Measurements from ENCODE around the gene THY1. TPM values are rescaled to one million over a fixed set of nuclear protein-coding genes. Genes with fewer than 3 reads are reported as not detected.

The THY1 gene
- total and polyA plus RNA-seq, 2 of the 8 experiments (the other 6 are each of a cell fraction or from before 2014, with no cell fraction given) = 286 to 2,479 TPM

DNA sequence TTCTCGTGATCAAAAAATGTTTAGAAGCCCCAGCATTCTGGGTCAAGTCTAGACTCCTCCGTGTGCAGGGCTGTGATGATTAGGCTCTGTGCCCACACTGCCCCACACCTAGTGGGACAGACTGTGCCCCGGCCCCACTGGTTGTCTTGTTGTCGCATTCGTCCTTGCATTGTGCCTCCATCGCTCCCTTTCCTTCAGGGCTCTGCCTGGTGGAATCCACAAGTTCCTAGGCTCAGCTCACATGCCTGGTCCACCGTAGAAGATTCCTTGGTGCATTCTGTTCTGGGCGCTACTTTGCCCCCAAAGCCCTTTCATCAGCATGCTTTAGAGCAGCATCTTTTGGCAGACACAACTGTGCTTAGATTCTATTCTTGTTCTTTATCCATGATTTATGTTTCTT lies 23.5 kb upstream of the THY1 start:
- Histone ChIP-seq H2BK5ac (ENCODE audit: low read depth, low read length) (no peak overlapping the region), H2BK12ac (ENCODE audit: low read depth, low read length) (no peak overlapping the region), H3K4me3 (ENCODE audit: extremely low read depth in 1 of 4, insufficient read depth in 2 of 4, low read depth in 3 of 4, low read length in 4 of 4) (no peak overlapping the region), H4K8ac (ENCODE audit: extremely low read depth, insufficient read depth, low read length) (no peak overlapping the region), H3K36me3 (ENCODE audit: control insufficient read depth in 2 of 4, insufficient read depth in 4 of 4, low read length in 3 of 4) (no peaks in the 10 kb centered on the region), H3K79me1 (ENCODE audit: low read depth, low read length) (no peaks in the 10 kb centered on the region), H2BK120ac (replicated peaks; ENCODE audit: low read depth, low read length) (no peak overlapping the region), H3K23ac (ENCODE audit: insufficient read length) (no peak overlapping the region), H3K4me2 (ENCODE audit: insufficient read depth in 1 of 2, low read depth in 2 of 2, low read length in 2 of 2) (no peak overlapping the region), H3K23me2 (ENCODE audit: low read depth, low read length) (no peaks in the 10 kb centered on the region), H3K14ac (ENCODE audit: insufficient read length) (no peak overlapping the region), H3K56ac (replicated peaks; ENCODE audit: insufficient read length, low read depth, low read length) (no peak overlapping the region), H4K20me1 (replicated peaks in 1 of 2; ENCODE audit: control insufficient read depth in 1 of 2, insufficient read depth in 2 of 2, low read length in 2 of 2) (no peaks in the 10 kb centered on the region), H3K4ac (replicated peaks; ENCODE audit: insufficient read length, low read depth, low read length) (no peak overlapping the region), H4K5ac (ENCODE audit: insufficient read length, low read depth, low read length) (no peak overlapping the region), H2AK5ac (ENCODE audit: low read depth, low read length) (no peak overlapping the region), H3K79me2 (ENCODE audit: control insufficient read depth in 1 of 2, insufficient read depth in 2 of 2, low read length in 2 of 2) (no peaks in the 10 kb centered on the region), H4K91ac (replicated peaks; ENCODE audit: insufficient read length, low read length) (no peak overlapping the region), H2BK20ac (ENCODE audit: low read length) (no peak overlapping the region), H2BK15ac (ENCODE audit: low read length) (no peak overlapping the region), H3K9ac (replicated peaks in 1 of 4; ENCODE audit: extremely low read depth in 1 of 4, low read depth in 3 of 4, low read length in 3 of 4) (no peak overlapping the region), H2AFZ (ENCODE audit: low read length) (no peak overlapping the region), H3K27me3 (replicated peaks in 1 of 4; ENCODE audit: control insufficient read depth in 3 of 4, extremely low read depth in 1 of 4, insufficient read depth in 3 of 4, low read length in 3 of 4) (0 out of 7 replicates have a peak, but pooled peaks cover 0 to 3% (median under 1%) of the 10 kb centered on the region in 4 experiments), H3K18ac (ENCODE audit: extremely low read depth, low read length) (no peak overlapping the region), H3K27ac (ENCODE audit: low read depth, low read length) (no peak overlapping the region), H3K4me1 (replicated peaks in 1 of 4; ENCODE audit: control insufficient read depth in 3 of 4, insufficient read depth in 4 of 4, low read length in 3 of 4) (0 out of 7 replicates have a peak, but pooled peaks cover 0 to 3% (median 1%) of the 10 kb centered on the region in 4 experiments), H3K9me3 (ENCODE audit: insufficient read depth in 2 of 2, low read depth in 1 of 2, low read length in 1 of 2) (no peaks in the 10 kb centered on the region)
- DNase-seq (ENCODE audit: low read depth in 1 of 2, low spot score in 2 of 2) (no peak), FAIRE-seq (no peak)
- ChIA-PET POLR2A (ENCODE audit: partially characterized antibody) (interaction anchor here (1.3 kb wide), 1 partner anchor 220 kb away, joined by 3 read pairs; no protein-coding TSS in a partner anchor), CTCF (ENCODE audit: partially characterized antibody) (interaction anchor here (0.7 to 3.6 kb wide), 8 partner anchors 7 to 90 kb away, joined by 3 to 12 read pairs (median 4); no protein-coding TSS in a partner anchor)
- 88% methylated on average over 8 of the region's 8 CpGs; no CpG with 5 or more reads in 1 of the 2 experiments for WGBS, 2 experiments (ENCODE audit: extremely low coverage in 1 of 2, insufficient coverage in 1 of 2, insufficient read length in 1 of 2, insufficient replicate concordance in 2 of 2, low coverage in 1 of 2, low lambda C conversion rate in 2 of 2, missing lambda C conversion rate in 1 of 2)
- TF ChIP-seq EGR1 (IDR thresholded peaks at IDR 0.05; ENCODE audit: borderline replicate concordance, low read depth, low read length) (no peak), NRF1 (IDR thresholded peaks at IDR 0.05; ENCODE audit: low read depth, low read length) (no peak), CBX8 (IDR thresholded peaks at IDR 0.05; ENCODE audit: borderline replicate concordance, low read depth, low read length) (no peak), ASH2L (IDR thresholded peaks at IDR 0.05; ENCODE audit: low read length) (no peak), JUND (IDR thresholded peaks at IDR 0.05; ENCODE audit: low read length) (no peak), BCL11A (IDR thresholded peaks at IDR 0.05; ENCODE audit: low read depth in 2 of 2, low read length in 2 of 2) (no peak), MAFK (IDR thresholded peaks at IDR 0.05; ENCODE audit: low read depth, low read length) (no peak), KDM1A (IDR thresholded peaks at IDR 0.05; ENCODE audit: borderline replicate concordance, low read length) (no peak), SP2 (IDR thresholded peaks at IDR 0.05; ENCODE audit: low read length) (no peak), RAD21 (IDR thresholded peaks at IDR 0.05 in 1 of 2, conservative IDR thresholded peaks at IDR 0.05 in 1 of 2; ENCODE audit: low read depth in 2 of 2, low read length in 2 of 2) (no peak), GTF2F1 (IDR thresholded peaks at IDR 0.05; ENCODE audit: borderline replicate concordance, low read depth, low read length) (no peak), PHF8 (conservative IDR thresholded peaks at IDR 0.05; ENCODE audit: low read depth, low read length) (no peak), NANOG (IDR thresholded peaks at IDR 0.05; ENCODE audit: insufficient read depth, low read depth, low read length, poor library complexity, severe bottlenecking) (no peak), ZNF274 (IDR thresholded peaks at IDR 0.05; ENCODE audit: borderline replicate concordance, extremely low read depth, low read length) (no peak)
